Measurements from ENCODE around the gene USP5.
"Not testable (repeated sequence)": the region's sequence is repeated elsewhere in the genome, so short reads cannot be mapped to it uniquely, and the experiment has no call there.

Gene USP5

DNA sequence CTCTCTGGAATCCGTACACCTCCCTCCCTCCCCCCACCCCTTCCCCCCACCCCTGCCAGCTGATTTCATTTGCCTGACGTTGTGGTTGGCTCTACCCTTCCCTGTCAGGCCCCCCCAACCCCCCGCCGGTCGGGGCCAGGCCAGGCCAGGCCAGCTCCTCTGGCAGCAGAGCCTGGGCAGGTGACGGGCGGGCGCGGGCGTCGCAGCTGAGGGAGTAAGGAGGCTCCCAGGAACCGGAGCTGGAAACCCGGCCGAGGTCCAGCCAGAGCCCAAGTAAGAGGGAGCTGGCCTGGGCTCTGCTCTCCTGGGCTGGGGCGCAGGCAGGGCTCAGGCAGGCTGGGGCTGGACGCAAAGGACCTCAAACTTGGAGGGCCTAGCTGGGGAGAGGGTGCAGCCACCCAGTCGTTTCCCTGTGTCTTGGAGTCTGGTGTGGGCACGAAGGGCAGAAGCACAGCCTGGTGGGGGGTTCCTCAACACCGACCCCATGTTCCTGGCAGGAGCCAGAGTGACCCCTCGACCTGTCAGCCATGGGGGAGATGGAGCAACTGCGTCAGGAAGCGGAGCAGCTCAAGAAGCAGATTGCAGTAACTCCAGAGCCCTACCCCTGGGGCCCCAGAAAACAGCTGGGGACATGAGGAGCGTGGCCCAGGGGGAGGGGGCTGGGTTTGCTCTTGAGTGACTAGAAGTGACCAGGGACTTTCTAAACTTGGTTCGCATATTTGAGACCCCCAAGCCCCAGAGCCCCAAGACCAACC is 11.0 kb upstream of the USP5 start, which contains the start of gene GNB3:
Gene GNB3, plus strand, starts transcription at position 165 of the 755 bp plus-strand sequence. Its CDS starts 363 bp downstream, at position 528.
- DNase-seq (ENCODE audit: low spot score): no peak

DNA sequence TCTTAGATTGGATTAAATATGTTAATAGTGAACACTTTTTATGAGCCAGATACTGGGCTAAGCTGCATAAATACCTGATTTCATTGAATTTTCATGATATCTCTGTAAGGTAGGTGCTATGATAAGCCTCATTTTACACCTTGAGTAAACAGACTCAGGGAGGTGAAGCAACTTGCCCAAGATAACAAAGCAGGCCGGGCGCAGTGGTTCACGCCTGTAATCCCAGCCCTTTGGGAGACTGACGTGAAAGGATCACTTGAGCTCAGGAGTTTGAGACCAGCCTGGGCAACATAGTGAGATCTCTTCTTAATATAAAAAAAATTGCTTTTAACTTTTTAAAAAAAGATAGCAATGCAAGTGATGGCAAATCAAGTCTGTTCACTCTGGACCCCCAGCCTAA is 9.9 kb upstream of the USP5 start:
- no peak for DNase-seq (ENCODE audit: low spot score)

DNA sequence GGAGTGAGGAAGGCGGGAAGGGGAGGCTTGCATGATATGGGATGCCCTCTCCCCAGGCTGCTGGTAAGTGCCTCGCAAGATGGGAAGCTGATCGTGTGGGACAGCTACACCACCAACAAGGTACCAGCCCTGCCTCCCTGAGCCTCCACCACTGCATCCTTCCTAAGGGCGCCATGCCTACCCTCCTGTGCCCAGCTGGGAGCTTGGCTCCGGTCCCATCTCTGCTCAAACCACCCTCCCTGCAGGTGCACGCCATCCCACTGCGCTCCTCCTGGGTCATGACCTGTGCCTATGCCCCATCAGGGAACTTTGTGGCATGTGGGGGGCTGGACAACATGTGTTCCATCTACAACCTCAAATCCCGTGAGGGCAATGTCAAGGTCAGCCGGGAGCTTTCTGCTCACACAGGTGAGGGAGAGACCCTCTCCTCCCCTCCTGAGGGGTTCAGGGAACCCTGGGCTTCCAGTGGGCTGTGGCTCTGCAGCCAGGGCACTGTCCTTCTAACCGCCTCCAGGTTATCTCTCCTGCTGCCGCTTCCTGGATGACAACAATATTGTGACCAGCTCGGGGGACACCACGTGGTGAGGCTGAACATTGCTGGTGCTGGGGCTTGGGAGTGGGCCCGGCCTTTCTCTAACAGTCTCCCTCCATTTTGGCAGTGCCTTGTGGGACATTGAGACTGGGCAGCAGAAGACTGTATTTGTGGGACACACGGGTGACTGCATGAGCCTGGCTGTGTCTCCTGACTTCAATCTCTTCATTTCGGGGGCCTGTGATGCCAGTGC is 8.6 kb upstream of the USP5 start:
- DNase-seq (ENCODE audit: low spot score): peak; percentile 16

DNA sequence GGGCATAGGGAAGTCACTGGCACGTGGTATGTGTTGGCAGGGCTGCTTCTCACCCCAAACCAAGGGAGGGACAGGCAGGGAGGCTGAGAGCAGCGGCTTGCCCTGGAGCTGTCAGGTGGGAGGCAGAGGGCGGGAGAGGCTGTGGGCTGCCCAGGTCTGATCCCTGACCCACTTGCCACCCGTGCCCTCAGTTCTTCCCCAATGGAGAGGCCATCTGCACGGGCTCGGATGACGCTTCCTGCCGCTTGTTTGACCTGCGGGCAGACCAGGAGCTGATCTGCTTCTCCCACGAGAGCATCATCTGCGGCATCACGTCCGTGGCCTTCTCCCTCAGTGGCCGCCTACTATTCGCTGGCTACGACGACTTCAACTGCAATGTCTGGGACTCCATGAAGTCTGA is 6.6 kb upstream of the USP5 start:
- DNase-seq (ENCODE audit: low spot score): no peak

DNA sequence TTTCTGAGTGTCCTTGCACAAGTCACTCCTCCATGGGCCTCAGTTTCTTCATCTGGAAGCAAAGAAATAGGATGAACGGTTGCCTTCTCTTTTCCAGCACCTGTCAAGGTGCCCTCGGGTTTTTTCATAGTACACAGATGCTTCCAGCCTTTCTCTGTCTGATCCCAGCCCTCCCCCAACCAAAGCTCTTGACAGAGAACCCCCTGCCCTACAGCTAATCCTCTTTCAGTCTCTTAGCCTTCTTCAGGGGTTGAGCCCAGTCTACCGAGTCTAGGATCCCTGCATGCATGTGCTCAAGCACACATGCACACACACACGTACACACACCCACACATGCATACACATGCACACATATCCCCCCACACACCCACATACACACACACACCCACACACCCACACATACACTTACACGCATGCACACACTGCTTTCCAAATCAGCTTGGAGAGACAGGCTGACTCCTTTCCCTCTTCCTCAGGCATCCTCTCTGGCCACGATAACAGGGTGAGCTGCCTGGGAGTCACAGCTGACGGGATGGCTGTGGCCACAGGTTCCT is 5.6 kb upstream of the USP5 start:
- DNase-seq (ENCODE audit: low spot score): no peak

DNA sequence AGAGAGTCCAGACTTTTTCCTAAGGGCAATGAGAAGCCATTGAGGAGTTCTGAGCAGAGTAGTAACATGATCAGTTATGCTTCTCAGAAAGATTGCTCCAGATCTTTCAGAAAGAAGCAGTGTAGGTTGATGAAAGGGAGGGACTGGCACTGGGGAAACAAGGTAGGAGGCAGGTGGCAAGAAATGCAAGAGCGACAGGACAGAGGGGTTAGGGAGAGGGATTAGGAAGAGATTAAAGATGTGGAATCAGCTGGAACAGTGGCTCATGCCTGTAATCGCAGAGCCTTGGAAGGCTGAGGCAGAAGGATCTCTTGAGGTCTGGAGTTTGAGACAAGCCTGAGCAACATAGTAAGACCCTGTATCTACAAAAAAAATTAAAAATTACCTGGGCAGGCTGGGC is 4.3 kb upstream of the USP5 start:
- DNase-seq (ENCODE audit: low spot score): no peak

DNA sequence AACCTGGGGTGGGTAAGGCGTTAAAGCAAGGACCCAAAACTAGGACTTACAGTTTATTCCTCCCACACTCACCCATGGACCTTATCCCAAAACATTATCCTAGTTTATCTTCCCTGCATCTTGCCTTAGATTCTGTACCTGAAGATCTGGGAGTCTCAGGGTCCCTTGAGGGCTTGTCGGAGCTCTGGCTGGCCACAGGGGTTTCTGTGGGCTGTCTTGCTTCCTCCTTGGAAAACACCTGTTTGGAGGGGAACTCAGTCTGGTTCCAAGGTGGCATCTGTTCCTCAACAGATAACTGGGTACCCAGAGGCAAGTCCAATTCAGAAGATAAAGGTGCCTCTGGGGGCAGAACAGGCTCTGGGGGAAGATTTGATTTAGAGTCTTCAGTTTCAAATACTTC is 2.5 kb upstream of the USP5 start:
- no peak for DNase-seq (ENCODE audit: low spot score)

DNA sequence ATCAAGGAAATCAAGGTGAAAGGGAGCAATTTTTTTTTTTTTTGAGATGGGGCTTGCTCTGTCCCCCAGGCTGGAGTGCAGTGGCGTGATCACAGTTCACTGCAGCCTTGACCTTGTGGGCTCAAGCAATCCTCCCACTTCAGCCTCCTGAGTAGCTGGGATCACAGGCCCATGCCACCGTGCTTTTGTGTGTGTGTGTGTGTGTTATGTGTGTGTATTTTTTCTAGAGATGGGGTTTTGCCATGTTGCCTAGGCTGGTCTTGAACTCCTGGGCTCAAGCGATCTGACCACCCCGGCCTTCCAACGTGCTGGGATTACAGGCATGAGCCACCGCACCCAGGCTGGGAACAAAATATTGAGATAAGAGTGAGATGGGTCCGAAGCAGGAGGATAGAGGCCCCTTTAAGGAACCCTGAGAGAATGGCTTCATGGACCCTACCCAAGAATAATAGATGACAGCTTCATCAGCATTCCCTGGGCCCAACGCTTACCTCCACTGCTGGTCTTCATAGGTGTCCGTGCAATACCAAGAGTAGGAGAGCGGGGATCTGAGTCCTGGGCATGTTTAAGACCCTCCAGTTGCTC is 1.9 kb upstream of the USP5 start:
- DNase-seq (ENCODE audit: low spot score): no peak

DNA sequence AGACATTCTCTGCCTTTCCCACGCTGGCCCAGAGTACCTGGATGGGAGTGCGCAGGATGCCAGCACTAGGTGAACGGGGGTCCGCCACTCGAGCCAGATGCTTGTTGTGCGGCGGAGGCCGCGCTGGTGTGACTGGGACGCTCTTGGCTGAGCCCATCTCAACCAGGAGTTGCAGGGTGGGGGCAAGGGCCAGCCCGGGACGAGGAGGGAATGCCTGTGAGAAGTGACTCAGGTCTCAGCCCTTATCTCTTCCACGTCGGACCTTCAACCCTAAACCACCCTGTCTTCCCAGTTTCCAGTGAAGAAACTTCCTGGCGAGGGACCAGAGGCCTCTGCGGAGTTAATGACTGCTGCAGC is 1.2 kb upstream of the USP5 start:
- DNase-seq (ENCODE audit: low spot score): no peak

DNA sequence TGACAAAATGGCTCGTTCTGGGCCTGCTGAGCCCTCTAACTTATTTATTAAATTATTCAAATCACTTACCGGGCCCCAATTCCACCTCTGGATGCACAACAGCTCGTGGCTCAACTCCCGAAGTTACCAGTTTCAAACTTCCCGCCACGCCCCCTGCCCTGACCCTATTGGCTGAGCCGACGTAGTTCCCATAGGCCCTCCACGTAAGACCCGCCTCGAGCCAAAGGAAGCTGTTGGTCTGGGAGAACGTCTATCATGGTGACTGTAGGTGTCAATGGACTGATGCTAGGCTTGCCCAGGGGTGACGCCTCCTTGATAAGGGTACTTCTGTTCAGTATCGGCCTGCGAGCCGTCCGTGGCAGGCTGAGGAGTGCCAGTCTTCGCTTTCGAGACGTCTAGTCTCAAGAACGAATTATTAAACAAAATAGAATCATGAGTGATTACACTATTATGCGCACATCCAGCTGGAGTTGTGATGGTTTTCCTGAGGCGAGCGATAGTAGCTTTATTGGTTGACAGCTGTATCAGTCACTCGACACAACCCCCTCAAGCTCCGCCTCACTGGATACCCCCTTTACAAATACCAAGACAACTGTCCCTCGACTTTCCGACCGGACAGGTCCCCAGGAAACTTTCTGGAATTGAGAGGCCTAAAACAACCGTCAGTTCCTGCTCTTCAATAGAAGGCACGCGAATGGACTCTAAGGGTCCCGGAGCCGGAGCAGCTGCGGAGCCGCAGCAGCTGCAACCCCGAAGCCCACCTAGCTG is 613 bp upstream of the USP5 start, which contains the start of gene CDCA3:
Gene CDCA3, minus strand, starts transcription at position 134 of the 768 bp plus-strand sequence. CDS start 334 bp downstream, outside the sequence.
- DNase-seq (ENCODE audit: low spot score): peak; percentile 96

DNA sequence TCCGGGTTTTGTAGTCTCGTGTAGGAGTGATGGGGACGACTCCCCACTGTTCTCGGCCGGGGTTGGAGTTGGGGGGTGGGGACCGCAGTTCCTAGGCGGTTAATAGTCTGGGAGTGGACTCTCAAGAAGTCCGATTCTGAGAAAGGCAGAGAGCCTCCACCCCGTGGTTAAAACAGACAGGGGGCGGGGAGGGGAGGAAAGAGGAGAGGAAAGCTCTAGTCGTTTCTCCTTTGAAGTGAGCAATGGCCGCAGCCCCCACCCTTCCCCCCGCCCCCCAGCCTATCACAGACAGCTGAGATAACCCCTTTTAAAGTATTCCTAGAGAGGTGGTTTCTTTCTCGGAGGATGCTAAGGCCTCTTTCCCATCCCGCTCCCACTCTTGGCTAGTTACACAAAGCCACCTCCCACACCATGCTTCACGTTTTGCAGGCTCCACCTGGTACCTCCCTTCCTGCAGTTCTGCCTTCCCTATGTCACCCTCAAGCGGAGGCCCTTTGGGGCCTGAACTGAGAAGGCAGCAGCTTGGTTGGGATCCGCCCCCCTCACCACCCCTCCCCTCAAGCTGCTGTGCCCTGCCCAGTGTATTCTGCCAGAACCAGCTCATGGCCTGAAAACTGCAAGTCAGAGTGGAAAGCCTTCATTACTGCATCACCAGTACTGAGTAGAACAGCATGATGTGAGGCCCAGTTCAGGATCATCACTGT is 853 bp downstream of the USP5 start:
- no peak for DNase-seq (ENCODE audit: low spot score)

DNA sequence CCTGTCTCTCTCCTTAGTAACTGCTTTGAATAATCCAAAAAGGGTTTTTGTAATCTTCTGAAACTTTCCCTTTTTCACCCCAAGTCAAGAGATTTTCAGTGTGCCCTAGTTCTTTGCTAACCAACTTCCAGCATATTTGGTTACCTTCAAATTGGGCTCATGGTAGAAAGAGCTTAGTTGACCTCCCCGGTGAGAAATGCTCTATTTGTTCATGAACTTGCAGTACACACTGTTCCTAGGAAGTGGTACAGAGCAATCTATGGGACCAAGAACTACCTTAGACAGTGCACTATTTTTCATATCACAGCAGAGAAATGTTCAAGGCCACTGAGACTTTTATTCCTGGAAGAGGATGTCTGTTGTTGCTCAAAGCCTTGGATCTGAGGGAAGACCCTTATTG is 1.7 kb downstream of the USP5 start:
- DNase-seq (ENCODE audit: low spot score): no peak

DNA sequence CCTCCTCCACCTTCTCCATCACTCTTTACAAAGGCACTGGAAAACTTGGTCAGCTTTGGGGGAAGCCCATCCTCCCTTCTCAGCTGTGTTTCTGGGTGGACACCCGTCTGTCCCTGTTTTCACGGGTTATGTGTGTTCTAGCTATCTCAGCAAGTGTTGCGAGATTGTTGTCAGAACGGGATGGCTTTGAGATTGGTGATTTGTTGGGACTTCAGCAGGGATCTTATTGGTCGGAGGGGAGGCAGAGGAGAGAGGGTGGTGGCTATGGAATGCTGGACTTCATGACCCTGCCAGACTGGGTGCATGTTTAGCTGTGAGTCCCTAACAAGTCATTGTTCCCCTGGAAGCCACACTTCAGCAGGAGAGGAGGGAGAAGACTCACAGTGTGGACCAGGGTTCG is 2.1 kb downstream of the USP5 start:
- no peak for DNase-seq (ENCODE audit: low spot score)

DNA sequence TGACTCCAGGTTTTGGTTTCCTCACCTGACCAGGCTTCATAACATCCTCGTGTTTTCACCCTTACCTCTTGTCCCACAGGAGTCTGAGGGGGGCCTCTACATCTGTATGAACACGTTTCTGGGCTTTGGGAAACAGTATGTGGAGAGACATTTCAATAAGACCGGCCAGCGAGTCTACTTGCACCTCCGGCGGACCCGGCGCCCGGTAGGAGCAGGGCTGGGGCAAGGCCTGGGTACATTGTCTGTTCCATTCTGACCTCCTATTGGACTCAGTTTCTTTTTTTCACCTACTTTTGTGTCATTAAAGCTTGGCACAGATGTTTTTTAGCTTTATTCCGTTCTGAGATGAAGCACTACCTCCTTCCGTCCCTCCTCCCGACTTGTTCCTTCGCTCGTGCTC is 3.4 kb downstream of the USP5 start:
- DNase-seq (ENCODE audit: low spot score): no peak

DNA sequence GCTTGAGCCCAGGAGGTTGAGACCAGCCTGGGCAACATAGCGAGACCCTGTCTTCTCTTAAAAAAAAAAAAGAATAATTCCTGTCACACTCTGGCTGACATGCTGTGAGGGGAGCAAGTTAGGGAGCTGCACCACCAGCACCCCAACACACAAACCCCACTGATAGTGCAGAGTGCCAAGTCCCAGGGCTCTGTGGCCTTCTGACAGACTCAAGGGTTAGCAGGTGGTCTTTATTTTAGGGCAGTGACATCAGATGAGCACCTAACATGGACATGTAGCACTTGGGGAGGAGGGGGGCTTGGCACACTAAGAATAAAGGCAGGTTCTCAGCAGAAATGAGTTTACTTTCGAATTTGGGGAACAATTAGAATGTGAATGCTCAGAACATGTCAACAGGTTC is 6.8 kb downstream of the USP5 start:
- no peak for DNase-seq (ENCODE audit: low spot score)

DNA sequence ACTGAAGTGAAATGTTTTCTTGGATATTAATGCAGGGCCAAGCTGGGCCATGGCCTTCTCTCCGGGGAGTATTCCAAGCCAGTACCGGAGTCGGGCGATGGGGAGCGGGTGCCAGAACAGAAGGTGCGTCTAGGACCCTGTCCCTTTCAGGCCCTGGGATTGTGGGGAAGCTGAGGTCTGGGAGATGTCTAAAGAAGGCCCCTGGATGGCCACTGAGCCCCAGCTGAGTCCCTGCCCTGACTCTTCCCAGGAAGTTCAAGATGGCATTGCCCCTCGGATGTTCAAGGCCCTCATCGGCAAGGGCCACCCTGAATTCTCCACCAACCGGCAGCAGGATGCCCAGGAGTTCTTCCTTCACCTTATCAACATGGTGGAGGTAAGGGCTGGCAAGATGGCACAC is 8.2 kb downstream of the USP5 start:
- DNase-seq (ENCODE audit: low spot score): no peak

DNA sequence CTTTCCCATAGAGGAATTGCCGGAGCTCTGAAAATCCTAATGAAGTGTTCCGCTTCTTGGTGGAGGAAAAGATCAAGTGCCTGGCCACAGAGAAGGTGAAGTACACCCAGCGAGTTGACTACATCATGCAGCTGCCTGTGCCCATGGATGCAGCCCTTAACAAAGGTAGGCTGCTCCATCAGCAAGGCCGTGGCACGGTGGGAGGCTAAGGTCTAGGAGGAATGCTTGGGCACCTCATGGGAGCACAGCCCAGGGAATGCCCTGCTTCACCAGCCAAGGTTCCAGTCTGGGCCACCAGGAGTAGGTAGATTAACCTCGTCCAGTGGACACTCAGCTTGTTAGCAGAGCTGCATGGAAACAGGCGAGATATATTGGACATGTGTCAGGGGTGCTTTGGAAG is 9.0 kb downstream of the USP5 start:
- DNase-seq (ENCODE audit: low spot score): no peak

DNA sequence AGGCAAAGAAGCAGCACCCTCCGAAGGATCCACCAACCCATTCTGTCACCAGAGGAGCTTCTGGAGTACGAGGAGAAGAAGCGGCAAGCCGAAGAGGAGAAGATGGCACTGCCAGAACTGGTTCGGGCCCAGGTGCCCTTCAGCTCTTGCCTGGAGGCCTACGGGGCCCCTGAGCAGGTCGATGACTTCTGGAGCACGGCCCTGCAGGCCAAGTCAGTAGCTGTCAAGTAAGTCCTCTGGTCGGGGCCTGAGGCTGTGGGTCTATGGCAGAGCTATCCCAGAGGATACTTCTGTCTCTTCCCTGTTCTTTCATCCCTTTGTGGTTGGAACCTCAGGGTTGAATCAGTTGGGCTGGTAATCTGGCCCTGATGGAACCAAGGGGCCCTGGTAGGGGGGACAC is 9.4 kb downstream of the USP5 start:
- DNase-seq (ENCODE audit: low spot score): no peak

DNA sequence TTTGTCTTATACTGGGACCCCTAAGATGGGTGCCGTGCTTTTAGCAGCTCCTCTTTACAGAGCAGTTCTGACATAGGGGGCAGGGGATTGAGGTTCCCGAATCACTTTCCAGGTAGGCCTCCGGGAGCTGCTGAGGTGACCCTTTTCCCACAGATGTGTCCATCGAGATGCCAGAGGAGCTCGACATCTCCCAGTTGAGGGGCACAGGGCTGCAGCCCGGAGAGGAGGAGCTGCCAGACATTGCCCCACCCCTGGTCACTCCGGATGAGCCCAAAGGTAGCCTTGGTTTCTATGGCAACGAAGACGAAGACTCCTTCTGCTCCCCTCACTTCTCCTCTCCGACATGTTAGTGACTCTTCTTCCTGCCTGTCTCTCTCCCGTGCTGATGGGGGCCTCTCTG is 11.1 kb downstream of the USP5 start:
- DNase-seq (ENCODE audit: low spot score): no peak

DNA sequence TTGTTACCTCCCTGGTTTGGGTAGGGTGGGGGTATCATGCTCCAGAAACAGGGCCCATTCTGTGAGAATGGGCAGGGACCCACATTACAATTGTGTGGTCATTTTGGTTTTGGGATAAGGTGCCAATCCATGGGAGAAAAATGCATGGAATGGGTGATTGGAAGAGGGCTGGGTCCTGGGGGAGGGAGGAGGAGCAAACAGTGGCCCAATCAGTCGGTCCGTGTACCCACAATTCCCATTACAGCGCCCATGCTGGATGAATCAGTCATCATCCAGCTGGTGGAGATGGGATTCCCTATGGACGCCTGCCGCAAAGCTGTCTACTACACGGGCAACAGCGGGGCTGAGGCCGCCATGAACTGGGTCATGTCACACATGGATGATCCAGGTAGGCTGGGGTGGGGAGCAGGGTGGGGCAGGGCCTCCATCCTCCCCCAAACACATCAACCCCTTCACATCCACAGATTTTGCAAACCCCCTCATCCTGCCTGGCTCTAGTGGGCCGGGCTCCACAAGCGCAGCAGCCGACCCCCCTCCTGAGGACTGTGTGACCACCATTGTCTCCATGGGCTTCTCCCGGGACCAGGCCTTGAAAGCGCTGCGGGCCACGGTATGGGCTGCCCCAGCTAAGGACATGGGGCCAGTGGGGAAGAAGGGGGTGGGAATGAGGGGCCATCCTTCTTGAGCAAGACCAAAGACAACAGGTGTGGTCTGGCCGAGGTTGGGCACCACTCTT is 11.8 kb downstream of the USP5 start:
- no peak for DNase-seq (ENCODE audit: low spot score)

DNA sequence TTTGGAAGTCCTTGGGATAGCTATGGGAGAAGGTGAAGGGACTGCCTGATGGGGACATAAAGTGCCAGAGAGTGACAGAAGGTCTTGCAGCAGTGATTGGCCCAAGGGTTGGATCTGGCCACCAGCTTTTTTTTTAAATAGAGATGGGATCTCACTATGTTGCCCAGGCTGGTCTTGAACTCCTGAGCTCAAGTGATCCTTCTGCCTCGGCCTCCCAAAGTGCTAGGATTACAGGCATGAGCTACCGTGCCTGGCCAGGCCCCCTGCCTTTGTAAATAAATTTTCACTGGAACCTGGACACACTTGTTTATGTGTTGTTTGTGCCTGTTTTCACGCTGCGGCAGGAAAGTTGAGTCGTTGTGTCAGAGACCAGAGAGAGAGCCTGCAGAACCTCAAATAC is 13.4 kb downstream of the USP5 start:
- DNase-seq (ENCODE audit: low spot score): not testable (repeated sequence)
